GM12891 (cell line): Measurements from ENCODE around the gene KRT8.

ENCODE experiments used
- PAX5 ChIP-seq: IDR thresholded peaks from 2 replicates; pipeline ENCODE4 v1.6.1; 2011; ENCODE audit warnings: low read length, moderate library complexity, mild to moderate bottlenecking; ENCODE audit not compliant: insufficient read depth, severe bottlenecking
- POLR2A ChIP-seq: IDR thresholded peaks from 2 replicates; pipeline ENCODE4 v1.6.1; 2011; ENCODE audit warnings: low read depth, low read length, control low read depth
- POLR2AphosphoS5 ChIP-seq: IDR thresholded peaks from 2 replicates; pipeline ENCODE4 v1.6.1; 2011; ENCODE audit warnings: low read depth, low read length, control low read depth
- SPI1 ChIP-seq: IDR thresholded peaks from 2 replicates; pipeline ENCODE4 v1.6.1; 2011; ENCODE audit warnings: low read depth, low read length, control low read depth
- TAF1 ChIP-seq: IDR thresholded peaks from 2 replicates; pipeline ENCODE4 v1.6.1; 2011; ENCODE audit warnings: low read depth, low read length, control low read depth

DNA sequence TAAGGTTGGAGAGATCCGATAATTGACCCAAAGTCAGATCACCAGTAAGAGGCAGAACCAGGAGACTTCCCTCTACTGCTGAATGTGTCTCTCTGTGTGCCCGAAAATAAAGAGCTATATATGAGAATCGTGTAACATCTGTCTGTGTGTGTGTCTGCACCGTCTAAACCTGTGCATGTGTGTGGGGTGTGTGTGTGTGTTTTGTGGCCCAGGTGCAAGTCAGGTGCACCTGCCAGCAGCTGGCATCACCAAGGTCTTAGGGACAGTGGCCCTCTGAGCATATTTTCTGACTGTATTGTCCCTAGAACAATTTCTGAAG lies 31.4 kb downstream of the KRT8 start:
- TF ChIP-seq POLR2A = no peak
- no peak for TF ChIP-seq TAF1
- TF ChIP-seq POLR2AphosphoS5 = no peak
- no peak for TF ChIP-seq PAX5
- TF ChIP-seq SPI1 = no peak
